A673 (cell line): Measurements from ENCODE around the gene LAP3.

Source experiments
- CTCF ChIP-seq: fragments of 300-800, 200-600 bp; sonication (generic); conservative IDR thresholded peaks from 2 replicates; pipeline ENCODE4 v1.5.1; 2017; ENCODE audit warnings: low read depth, mild to moderate bottlenecking, antibody characterized with exemption, low read length, moderate library complexity, mixed read lengths
- EZH2 ChIP-seq: fragments of 200-600 bp; sonication (generic); IDR thresholded peaks from 2 replicates; pipeline ENCODE4 v1.6.1; 2017; ENCODE audit warnings: borderline replicate concordance, low read depth, mild to moderate bottlenecking, mixed read lengths, antibody characterized with exemption, low read length; ENCODE audit not compliant: poor library complexity, severe bottlenecking

GRCh38 chr4:17556498-17556897, 20.5 kb upstream of the LAP3 start:
- TF ChIP-seq CTCF, result no peak
- no peak for TF ChIP-seq EZH2
